ENCODE data around the gene SCFD2.

DNA sequence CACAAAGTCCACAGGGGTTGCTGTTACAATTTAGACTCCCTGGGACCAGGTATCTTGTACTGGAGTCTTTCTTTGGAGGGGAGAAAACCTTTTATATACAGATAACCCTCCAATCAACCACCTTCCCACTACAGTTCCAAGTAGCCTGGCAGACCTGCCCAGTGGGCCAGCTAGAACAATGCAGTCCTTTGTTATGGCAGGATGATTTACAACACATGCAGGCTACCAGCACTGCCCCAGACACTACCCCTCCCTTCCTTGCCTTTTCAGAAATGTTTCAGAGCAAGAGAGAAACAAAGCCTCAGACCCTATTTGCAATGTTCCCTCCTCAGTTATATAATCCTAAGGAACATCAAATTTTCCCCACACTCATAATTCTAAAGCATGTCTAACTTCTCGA, 492.7 kb downstream of the SCFD2 start:
- TF ChIP-seq CTCF (IDR thresholded peaks at IDR 0.05) (no peak), POLR2A (IDR thresholded peaks at IDR 0.05) (no peak)

All from ovary (tissue), 3 donors.